GM18519 (cell line): ENCODE data around the gene C10orf120.

ENCODE experiments used
- ATAC-seq: cut with Tn5 transposase; IDR thresholded peaks from one replicate; pipeline ENCODE4 v1.9.1; 2021; ENCODE audit warnings: mild to moderate bottlenecking, moderate library complexity; ENCODE audit not compliant: unreplicated experiment, low FRiP score

Gene C10orf120

DNA sequence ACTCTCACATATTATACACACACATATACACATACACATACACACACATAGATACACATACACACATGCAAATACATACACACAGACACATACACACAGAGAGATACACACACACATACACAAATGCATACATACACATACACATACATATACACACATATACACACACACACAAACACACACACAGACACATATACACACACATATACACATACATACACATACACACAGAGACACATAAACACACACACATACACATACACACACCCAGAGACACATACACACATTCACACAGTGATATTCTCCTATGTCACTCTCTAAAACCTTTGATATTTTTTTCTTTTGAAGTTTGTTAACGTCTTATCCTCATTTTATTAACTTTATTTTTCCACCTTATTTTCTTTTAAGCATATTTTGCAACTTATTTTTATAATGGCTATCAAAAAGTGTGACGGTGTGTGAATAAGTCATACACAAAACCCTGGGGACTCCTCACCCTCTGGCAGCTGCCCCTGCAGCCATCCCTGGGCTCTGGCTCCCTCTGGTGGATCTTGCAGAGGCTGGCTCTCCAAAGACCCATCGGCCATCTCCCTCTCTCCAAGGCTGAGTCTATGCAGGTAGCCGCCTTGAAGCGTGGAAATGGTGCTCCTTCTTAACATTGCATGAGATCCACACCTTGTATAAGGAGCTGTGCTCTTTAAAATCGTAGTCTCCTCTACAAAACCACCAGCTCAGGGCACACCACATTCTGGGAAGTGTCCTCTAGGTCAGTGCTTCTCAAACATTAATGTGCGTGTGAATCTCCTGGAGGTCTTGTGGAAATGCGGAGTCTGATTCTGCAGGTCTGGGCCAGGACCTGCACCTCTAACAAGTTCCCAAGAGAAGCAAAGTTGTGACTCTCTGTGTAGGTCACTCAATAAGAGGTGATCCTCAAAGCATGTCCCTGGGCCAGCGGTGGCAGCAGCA, 4.1 kb upstream of the C10orf120 start:
- no peak for ATAC-seq

DNA sequence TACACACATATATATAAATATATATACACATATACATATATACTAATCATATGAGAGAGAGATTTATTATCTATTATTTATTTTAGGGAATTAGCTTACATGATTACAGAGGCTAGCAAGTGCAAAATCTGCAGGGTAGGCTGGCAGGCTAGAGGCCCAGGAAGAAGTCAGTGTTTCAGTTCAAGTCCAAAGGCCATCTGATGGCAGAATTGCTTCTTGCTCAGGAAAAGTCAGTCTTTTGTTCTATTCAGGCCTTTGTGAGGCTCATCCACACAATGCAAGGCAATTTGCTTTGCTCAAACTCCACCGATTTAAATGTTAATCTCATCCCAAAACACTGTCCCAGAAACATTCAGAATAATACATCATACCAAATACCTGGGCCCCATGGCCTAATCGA, 2.6 kb upstream of the C10orf120 start:
- no peak for ATAC-seq

DNA sequence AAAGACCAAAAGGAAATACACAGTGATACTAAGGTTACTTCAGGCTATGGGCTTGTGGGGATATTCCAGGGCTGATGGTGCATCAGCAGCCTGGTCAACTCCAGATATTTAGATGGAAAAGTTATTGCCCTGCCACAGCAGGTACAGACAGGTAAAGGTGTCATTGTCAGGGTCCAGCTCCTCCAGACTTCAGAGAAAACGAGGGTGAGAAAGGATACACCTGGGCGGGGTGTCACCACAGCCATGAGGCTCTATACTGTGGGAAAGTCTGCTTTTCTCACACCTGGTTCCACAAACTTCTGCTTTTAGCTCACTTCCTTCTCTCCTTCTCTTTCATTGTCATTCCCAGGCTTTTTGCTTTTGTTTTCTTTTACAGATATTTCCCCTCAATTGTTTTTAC, 2.0 kb upstream of the C10orf120 start:
- ATAC-seq: no peak

DNA sequence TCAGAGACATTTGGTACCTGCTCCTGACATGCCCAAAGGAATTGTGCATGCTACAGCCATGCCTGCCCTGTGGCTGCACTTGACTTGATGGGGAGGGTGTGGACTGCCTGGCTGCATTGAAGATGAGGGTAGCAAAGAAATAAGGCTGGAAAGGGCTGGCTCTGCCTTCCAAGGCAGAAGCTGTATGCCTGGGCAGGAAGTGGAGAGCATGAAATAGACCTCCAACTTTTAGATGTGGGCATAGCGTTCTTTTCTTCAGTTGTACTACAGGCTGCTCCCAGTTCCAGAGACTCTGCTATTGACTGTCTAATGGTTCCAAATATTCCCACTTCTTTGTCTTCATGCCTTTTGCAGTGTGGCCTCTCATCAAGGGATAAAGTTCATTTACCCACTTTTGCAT, 3.0 kb downstream of the C10orf120 start:
- ATAC-seq: no peak

DNA sequence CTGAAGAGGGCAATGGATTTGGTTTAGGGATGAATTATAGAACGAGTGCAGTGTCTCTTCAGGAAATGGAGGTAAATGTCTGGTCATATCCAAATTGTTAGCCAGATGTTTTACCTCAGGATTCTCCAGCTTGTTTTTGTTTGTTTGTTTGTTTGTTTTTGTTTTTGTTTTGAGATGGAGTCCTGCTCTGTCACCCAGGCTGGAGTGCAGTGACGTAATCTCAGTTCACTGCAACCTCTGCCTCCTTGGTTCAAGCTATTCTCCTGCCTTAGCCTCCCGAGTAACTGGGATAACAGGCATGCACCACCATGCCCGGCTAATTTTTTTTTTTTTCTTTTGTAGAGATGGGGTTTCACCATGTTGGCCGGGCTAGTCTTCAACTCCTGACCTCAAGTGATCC, 6.9 kb downstream of the C10orf120 start:
- ATAC-seq: no peak

DNA sequence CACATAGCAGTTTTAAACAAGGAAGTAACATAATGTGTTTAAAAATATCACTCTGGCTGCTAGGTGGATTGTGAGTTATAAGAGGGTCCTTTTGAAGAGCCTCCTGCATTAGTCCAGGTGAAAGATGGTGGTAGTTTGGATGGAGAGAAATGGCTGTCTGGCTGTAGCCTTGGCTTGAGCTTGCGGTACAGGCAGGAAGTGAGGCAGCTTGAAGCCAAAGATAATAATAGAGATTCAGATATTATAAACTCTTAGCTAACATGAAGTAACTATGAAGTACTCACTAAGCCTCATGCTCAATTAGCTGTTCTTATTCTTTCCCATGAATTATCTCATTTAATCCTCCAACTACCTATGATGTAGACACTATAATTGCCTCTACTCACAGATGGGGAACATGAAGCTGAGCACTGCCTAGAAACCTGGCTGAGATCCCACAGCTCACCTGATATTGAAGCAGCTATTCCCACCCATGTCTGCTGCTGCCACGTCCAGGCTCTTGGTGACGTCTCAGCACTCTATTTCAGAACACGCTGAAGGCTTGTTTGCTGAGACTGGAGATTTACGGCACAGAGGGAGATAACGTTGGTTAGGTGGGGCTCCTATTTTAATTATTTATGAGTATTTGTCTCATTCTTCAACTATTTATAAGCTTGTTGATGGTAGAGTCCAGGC, 10.4 kb downstream of the C10orf120 start:
- no peak for ATAC-seq

DNA sequence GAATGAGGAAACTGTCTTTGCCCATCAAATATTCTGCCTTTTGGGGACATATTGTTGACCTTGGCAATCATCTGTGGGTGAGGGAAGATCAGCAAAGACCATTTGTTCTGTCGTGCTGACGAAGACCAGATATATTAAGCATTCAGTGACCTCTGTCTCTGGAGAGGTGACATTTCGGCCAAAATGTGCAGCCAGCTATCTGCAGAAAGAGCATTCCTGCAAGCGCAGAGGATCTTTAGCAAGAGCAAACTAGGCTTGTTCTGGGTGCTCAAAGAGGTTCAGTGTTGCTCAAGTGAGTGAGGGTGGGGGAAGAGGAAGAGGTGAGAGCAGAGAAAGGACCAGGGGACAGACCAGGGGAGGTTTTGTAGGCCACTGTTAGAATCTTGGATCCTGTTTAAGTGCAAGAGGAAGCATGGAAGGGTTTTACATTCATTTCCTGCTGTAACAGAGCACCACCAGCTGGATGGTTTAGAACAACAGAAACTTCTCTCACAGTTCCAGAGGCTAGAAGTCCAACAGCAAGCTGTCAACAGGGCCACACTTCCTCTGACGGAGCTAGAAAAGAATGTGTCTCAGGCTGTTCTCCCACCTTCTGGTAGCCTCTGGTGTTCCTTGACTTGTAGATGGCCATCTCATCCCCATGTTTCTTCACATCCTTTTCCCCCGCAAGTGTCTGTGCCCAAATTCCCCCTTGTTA, 11.2 kb downstream of the C10orf120 start:
- ATAC-seq: no peak

DNA sequence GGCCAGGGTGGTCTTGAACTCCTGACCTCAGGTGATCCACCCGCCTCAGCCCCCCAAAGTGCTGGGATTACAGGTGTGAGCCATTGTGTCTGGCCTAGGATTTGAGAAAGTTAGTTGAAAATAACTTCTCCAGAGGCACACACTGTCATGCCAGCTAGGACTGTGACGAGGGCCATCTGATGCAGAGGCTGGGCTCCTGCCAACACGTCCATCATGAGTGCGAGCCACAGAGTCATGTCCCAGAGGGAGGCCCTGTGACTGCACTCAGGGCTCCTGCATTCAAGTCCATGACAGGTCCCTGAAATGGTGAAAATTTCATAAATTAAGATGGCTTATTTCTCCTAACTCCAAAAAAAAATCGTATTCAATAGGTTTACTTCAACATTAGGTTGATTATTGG, 17.1 kb downstream of the C10orf120 start:
- ATAC-seq: no peak

DNA sequence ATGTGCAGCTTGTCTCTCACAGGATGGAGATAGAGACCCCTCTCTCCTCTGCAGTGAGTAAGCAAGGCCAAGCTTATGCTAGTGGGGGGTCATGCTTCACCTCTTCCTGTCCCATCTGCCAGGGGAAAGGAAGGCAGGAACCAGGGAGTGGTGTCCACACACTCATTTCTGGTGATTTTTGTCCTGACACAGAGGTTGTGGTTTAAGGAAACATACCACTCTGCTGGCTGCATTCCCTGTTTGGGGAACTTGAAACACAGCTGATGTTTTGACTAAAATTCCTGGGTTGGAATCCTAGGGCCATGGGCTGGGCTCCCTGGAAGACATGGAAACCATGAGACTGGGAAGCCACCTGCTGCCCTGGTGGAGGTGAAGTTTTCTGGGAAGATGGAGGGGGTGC, 21.4 kb downstream of the C10orf120 start:
- no peak for ATAC-seq

DNA sequence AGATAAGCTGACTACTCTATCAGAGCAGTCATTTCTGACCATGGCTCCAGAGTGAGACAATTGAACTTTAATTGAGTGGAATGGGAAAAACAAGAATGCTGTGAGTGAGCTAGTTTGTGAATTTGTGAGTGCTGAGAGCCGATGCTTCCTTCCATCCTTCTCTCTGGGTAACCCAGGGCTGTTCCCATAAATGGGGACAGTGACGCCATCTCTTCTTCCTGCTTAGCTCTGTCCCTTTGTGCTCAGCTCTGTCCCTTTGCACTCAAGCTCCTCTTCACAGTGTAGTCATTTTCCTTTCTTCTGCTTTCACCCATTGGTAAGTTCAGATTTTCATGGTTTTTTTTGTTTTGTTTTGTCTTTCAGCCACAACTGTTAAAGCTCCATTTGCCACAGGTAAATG, 24.4 kb downstream of the C10orf120 start:
- ATAC-seq: no peak

DNA sequence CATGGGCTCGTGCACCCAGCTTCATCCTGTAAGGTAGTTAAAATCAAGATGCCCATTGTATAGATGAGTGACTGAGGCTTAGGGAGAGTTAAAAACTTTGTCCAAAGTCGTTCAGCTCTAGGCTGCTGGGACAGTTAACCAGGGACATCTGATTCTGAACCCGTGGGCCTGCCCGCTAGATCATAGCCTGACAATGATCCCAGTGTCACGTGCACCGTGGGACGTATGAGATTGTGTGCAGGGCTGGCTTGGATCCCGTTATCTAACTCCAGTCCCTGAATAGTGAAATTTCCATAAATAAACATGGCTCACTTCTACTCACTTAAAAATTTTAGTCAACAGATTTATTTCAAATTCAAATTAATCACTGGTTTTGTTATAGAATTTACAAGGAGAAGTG, 24.9 kb downstream of the C10orf120 start:
- no peak for ATAC-seq

DNA sequence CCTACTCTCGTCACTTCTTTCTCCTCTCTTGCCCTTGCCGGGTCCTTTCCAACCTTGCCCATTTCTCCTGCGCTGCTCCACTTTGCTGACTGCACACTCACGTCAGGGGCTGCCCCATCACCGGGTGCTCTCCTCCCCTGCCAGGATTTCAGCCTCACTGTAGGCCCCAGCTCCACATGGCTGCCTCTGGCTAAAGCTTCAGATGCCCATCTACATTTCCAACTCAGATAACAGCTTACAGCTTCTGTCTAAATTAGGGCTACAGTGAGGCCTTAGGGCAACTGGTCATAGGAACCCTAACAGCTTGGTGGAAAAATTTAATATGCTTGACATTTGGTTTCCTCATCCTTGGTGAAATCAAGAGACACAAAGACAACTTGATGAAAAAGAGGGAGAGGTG, 25.9 kb downstream of the C10orf120 start:
- ATAC-seq: no peak

DNA sequence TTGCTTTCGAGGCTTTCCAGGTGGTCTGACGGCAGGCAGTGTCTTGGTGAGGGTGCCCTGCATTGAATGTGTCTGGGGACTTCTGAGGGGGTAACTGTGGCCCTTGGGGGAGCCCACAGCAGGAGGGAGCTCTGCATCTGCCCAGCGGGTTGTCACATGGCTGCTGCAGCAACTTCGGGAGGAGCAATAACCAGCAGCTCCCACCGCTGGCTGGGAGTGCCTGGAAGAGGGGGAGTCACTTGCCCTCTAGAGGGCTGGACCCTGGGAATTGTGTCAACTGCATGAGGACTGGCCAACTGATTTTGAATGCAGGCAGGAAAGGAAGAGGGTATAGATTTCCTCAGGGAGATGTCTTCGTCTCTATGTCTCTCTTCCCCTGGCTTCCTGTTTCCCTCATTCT, 26.4 kb downstream of the C10orf120 start:
- no peak for ATAC-seq

DNA sequence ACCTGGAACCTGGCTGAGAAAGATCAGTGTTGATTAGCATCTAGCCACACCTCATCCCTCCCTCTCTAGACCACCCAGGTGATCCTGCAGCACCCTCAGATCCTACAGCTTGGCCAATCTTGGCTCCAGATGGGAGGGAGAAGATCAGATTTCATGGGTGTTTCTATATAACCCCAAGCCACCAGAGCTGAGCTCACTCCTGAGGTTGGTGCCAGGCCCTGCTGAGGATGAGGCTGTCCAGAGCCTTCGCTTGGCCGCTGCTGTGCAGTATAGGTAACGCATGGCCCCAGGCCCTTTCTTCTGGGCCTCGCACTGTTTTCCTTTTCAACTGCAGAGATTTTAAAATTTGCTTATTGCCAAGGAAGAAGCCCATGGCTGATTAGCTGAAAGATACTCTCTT, 27.0 kb downstream of the C10orf120 start:
- no peak for ATAC-seq

DNA sequence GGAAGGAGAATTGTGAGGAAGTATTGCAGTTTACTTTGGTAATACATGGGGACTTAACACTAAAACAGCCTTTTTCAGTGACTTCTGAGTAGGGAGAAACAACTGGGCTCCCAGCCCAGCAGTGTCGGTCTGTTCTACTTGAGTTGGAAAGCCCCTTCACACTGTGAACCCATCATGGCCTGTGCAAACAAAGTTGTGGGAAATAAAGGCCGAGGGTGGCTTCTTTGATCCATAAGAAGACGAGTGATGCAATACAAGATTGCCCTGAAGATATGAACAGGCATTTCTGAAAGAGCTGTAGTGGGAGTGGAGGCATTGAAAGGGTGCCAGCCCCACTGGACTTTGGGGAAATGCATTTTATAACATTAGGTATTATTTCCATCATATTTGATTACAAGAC, 28.3 kb downstream of the C10orf120 start:
- ATAC-seq: no peak

DNA sequence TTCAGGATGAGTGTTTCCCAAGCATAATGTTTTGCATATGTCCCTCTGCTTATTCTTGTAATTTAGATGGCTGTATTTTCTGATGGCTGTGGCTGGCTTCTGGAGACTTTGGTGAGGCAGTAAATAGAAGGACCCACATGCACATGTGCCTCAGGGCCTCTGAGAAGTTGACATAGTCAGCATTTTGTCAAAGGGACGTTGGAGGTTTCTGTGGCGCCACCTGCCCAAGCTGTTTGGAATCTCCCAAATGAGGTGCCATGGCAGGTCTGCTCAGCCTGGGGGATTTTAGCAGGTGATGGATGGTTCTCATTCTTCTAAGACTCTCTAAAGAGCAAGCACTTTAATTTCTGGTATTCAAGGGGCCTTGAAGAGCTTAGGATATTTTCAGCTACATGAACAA, 29.8 kb downstream of the C10orf120 start:
- ATAC-seq: no peak

DNA sequence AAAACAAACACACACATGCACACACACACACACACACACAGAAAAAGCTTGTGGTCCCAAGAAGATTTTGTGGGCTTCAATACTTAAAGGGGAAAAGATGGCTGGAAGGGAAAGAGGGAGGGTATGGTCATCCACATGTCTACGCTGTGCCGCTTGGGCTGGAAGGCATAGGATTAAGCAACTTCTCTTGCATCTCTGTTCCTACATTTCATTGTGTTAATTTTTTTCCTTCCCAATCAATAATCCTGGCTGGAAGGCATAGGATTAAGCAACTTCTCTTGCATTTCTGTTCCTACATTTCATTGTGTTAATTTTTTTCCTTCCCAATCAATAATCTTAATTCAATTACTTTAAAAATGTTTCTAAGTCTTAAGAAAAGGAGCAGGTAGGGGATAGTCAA, 30.6 kb downstream of the C10orf120 start:
- no peak for ATAC-seq

DNA sequence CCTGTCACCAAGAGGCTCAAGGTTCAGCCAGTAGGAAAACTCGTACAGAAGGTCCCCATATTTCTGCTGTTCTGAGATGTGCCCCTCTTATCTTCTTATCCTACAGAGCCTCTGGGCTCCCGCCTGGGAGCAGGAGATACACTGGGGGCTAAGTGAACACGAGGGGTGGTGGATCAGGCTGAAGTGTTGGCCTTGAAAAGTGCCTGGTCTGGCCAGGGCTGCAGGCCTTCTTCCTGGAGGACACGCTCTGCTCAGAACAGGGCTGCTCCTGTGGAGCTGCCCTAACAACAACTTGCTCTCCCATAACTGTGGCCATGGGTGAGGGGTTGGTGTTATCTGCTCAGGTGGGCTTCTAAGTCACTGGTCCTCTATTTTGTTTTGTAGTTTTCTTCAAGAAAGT, 33.7 kb downstream of the C10orf120 start:
- ATAC-seq: no peak

DNA sequence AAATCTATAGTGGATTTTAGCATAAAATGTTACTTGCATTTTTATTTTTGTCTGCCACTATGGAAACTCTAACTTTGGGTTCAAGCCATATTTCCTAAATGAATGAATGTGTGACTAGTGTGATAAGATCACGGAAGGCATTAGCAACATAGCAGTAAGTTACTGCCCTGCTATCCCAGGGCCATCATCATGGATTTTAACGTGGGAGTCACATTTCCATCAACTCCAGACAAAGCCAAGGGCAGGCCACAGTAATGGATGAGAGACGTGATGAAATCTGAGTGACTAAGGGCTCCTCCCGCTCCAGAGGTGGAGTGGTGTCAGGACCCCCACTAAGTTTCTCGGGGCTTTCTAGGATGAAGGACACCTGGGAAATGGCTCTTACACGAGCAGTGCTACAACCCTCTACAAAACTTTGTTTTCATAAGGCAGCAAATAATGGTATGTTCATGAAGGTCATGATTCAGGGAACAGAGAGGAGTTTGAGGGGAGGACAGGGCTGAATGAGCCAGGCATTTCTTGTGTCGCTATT, 34.3 kb downstream of the C10orf120 start:
- no peak for ATAC-seq

DNA sequence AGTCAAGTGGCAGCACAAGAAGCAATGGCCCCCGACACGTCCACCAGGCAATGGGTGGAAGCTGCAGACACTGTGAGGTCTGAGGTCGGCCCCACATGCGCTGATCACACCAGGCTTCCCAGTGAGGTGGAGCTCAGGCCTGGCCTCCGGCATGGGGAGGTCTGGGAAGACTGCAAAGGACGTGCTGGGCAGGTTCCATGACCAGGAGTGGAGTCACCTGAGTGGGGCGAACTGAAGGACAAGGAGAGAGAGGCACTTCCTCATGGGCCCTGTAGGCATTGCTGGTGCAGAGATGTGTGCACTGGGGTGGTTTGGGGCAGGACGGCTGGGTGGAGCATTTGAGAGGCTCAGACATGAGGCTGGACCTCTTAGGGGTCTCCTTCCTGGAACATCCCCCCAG, 35.1 kb downstream of the C10orf120 start:
- no peak for ATAC-seq

DNA sequence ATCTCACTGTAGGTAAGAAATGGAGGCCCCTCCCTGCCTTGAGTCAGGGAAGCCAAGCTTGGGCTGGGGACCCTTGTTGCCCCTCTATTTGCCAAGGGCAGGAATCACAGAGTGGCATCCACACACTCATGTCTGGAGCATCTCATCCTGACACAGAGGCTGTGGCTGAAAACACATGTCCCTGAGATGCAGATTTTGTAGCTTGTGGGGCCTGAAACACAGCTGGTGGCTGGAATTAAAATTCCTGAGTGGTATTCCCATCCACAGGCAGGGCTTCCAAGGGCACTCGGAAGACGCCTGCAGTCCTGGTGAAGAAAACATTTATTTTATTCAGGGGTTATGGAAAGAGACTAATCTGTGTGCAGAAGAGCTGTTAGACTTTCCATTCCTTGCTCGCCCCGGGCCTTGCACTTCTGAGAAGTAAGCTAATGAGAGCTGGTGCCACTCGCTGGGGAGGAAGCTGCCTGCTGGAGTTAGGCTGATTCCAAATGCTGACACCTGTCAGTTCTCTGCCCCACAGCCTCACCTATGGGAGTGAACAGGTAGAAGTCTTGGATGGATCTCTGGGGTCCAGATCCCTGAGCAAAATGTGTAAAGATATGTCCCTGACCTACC, 36.0 kb downstream of the C10orf120 start:
- no peak for ATAC-seq
